ACC112 (cell line): Measurements from ENCODE around the gene HBG1.
"Not testable (repeated sequence)": the region's sequence is repeated elsewhere in the genome, so short reads cannot be mapped to it uniquely, and the experiment has no call there.

ENCODE experiments used
- H2AFZ ChIP-seq: fragments of 200-600 bp; sonication (generic); one replicate; pipeline ENCODE4 v1.6.0; 2017; ENCODE audit warnings: antibody characterized with exemption, low read length; ENCODE audit not compliant: unreplicated experiment
- H3K27ac ChIP-seq: fragments of 200-600 bp; sonication (generic); 2 replicates; pipeline ENCODE4 v1.5.1; 2014; ENCODE audit warnings: low read depth, mild to moderate bottlenecking, antibody characterized with exemption, low read length, moderate library complexity
- H3K27me3 ChIP-seq: fragments of 200-600 bp; sonication (generic); 2 replicates; pipeline ENCODE4 v1.6.1; 2014; ENCODE audit warnings: mild to moderate bottlenecking, antibody characterized with exemption, low read length, moderate library complexity, mixed read lengths; ENCODE audit not compliant: insufficient read depth
- H3K36me3 ChIP-seq: fragments of 200-600 bp; sonication (generic); 2 replicates; pipeline ENCODE4 v1.6.1; 2016; ENCODE audit warnings: mild to moderate bottlenecking, antibody characterized with exemption, low read length, moderate library complexity, mixed read lengths; ENCODE audit not compliant: insufficient read depth
- H3K4me1 ChIP-seq: fragments of 200-600 bp; sonication (generic); one replicate; pipeline ENCODE4 v1.6.1; 2016; ENCODE audit warnings: low read length, mixed read lengths; ENCODE audit not compliant: insufficient read depth, unreplicated experiment, control insufficient read depth
- H3K4me3 ChIP-seq: fragments of 200-600 bp; sonication (generic); 2 replicates; pipeline ENCODE4 v1.5.1; 2014; ENCODE audit warnings: mild to moderate bottlenecking, low read depth, low read length
- H3K79me2 ChIP-seq: fragments of 200-600 bp; sonication (generic); one replicate; pipeline ENCODE4 v1.6.0; 2016; ENCODE audit warnings: low read length; ENCODE audit not compliant: control insufficient read depth, unreplicated experiment, insufficient read depth

The HBG1 gene

DNA sequence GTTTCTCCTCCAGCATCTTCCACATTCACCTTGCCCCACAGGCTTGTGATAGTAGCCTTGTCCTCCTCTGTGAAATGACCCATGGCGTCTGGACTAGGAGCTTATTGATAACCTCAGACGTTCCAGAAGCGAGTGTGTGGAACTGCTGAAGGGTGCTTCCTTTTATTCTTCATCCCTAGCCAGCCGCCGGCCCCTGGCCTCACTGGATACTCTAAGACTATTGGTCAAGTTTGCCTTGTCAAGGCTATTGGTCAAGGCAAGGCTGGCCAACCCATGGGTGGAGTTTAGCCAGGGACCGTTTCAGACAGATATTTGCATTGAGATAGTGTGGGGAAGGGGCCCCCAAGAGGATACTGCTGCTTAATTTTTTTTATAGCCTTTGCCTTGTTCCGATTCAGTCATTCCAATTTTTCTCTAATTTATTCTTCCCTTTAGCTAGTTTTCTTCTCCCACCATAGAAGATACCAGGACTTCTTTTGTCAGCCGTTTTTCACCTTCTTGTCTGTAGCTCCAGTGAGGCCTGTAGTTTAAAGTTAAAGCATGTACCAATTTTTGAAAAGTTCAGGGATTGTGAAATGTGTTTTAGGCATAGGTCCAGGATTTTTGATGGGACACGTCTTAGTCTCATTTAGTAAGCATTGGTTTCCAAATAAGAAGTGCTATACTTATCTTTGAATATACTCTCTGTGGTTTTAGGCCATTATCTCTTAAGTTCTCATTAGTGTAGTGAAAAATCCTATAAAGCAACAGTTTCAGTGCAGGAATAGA, 5.2 kb upstream of the HBG1 start, which contains the start of gene HBG2:
Gene HBG2, minus strand, starts transcription at position 136 of the 768 bp plus-strand sequence. Its CDS starts 53 bp downstream, at position 83.
- H2AFZ ChIP-seq, H3K36me3 ChIP-seq, H3K27ac ChIP-seq, H3K79me2 ChIP-seq, H3K4me1 ChIP-seq, H3K4me3 ChIP-seq: not testable (repeated sequence)
- H3K27me3 ChIP-seq = peaks cover 15% of the 10 kb centered on the region

DNA sequence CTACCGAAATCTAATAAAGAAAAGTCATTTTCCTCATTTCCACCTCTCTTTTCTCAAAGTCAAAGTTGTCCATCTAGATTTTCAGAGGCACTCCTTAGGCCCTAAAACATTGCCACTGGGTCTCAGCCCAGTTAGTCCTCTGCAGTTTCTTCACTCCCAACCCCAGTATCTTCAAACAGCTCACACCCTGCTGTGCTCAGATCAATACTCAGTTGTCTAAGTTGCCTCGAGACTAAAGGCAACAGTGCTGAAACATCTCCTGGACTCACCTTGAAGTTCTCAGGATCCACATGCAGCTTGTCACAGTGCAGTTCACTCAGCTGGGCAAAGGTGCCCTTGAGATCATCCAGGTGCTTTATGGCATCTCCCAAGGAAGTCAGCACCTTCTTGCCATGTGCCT, 4.4 kb upstream of the HBG1 start:
- H3K27ac ChIP-seq, H3K36me3 ChIP-seq, H3K79me2 ChIP-seq, H3K4me3 ChIP-seq, H3K4me1 ChIP-seq, H2AFZ ChIP-seq: not testable (repeated sequence)
- H3K27me3 ChIP-seq = peaks cover 15% of the 10 kb centered on the region

DNA sequence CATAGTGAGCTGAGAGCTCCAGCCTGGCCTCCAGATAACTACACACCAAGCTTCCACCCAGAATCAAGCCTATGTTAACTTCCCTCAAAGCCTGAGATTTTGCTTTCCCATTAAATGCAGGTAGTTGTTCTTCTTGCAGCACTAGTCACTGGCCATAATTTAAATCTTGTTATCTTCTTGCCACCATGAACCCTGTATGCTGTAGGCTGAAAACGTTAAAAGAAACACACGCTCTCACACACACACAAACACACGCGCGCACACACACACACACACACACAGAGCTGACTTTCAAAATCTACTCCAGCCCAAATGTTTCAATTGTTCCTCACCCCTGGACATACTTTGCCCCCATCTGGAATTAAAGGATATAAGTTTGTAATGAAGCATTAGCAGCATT, 3.8 kb upstream of the HBG1 start:
- H3K4me1 ChIP-seq, H2AFZ ChIP-seq, H3K27ac ChIP-seq, H3K4me3 ChIP-seq, H3K79me2 ChIP-seq, H3K36me3 ChIP-seq: not testable (repeated sequence)
- peaks cover 15% of the 10 kb centered on the region for H3K27me3 ChIP-seq

DNA sequence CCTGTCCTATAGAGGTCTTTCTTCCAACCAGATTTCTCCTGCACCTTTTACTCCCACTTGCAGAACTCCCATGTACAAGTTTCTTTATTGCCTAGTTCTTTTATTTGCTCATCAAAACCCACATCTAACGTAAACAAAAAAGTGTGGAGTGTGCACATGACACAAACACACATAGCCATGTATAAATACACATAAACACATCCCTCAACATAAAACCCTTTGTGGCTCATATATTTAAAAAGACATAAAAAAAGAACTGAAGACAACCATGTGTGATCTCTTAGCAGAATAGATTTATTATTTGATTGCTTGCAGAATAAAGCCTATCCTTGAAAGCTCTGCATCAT, 3.2 kb upstream of the HBG1 start:
- Histone ChIP-seq H3K79me2 (no peaks in the 10 kb centered on the region), H3K27ac (no peak overlapping the region), H3K4me3 (no peak overlapping the region), H3K4me1 (no peaks in the 10 kb centered on the region), H3K27me3 (peaks cover 15% of the 10 kb centered on the region), H3K36me3 (no peaks in the 10 kb centered on the region), H2AFZ (no peak overlapping the region)

DNA sequence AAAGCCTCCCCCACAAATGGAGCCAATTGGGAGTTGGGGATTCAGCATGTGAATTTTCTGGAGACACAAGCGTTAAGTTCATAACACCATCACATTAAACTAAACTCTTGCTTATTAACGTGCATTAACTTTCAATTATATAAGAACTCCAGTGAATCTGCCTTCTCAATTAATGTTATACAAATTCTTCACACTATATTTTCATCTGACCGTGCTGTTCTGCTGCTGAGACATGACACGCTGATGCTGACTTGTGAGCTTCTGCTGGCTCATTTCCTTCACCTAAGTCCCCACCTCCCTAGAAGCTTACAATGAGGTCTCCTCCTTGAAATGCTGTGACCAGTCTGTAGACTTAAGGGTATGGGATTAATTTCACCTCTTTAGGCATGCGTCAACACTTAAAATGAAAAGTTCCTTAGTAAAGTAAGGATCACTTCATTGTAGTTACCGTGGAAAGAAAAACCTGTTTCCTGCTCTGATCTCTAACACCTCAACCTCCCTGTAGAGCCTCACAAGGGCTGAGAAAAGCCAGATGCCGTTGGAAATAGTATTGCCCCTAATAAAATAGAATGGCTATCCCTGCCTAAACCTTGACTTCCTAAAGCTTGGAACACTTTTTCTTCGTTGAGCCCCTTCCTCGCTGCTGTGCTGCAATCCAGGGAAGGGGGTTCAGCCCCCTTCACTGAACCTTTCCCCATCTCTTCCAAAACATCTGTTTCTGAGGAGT, 2.7 kb upstream of the HBG1 start:
- Histone ChIP-seq H3K27me3 (peaks cover 15% of the 10 kb centered on the region), H3K36me3 (no peaks in the 10 kb centered on the region), H3K4me3 (no peak overlapping the region), H3K79me2 (no peaks in the 10 kb centered on the region), H3K27ac (no peak overlapping the region), H3K4me1 (no peaks in the 10 kb centered on the region), H2AFZ (no peak overlapping the region)

DNA sequence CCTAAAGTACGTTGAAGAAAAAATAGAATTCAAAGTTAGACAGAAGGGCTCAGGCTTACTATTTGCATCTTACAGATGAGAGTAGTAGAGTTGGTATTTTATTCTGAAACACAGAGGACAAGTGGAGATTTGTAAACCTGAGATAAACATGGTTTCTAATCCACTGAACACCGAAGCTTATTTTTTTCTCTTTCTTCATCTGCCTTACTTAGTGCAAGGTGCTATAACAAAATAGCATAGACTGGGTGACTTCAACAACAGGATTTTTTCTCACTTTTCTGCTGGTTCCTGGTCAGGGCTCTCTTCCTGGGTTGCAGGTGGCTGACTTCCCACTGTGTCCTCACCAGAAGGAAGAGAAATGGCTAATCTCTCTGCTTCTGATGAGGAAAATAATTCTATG, 2.1 kb upstream of the HBG1 start:
- Histone ChIP-seq H3K27me3 (peaks cover 15% of the 10 kb centered on the region), H3K27ac (no peak overlapping the region), H3K79me2 (no peaks in the 10 kb centered on the region), H3K36me3 (no peaks in the 10 kb centered on the region), H3K4me3 (no peak overlapping the region), H3K4me1 (no peaks in the 10 kb centered on the region), H2AFZ (no peak overlapping the region)

DNA sequence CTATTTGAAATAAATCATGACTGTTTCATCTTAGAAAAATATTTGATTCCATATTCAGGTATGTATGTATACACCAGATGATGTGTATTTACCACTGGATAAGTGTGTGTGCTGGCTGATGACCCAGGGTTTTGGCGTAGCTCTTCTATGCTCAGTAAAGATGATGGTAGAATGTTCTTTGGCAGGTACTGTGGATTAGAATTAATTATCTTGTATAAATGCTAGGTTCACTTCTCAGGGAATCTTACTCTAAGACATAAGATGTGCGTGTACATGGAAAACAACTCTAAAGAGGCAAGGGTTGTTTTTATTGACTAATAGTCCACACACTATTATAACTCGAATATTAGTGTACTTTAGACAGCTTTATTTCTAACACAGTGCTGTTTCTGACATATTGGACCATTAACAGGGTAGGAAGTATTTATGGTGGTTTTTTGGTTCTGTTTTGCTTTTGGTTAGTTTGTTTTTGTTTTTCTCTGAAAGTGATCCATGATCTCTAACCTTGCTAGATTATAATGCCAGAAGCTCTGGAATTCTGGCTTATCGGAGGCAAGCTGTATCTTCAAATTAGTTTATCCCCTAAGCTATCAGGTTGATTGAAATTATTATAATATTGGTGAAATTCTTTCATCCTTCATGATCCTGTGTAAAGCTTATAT, 1.0 kb upstream of the HBG1 start:
- Histone ChIP-seq H2AFZ (no peak overlapping the region), H3K27ac (no peak overlapping the region), H3K79me2 (no peaks in the 10 kb centered on the region), H3K36me3 (no peaks in the 10 kb centered on the region), H3K27me3 (peaks cover 15% of the 10 kb centered on the region), H3K4me3 (no peak overlapping the region), H3K4me1 (no peaks in the 10 kb centered on the region)

DNA sequence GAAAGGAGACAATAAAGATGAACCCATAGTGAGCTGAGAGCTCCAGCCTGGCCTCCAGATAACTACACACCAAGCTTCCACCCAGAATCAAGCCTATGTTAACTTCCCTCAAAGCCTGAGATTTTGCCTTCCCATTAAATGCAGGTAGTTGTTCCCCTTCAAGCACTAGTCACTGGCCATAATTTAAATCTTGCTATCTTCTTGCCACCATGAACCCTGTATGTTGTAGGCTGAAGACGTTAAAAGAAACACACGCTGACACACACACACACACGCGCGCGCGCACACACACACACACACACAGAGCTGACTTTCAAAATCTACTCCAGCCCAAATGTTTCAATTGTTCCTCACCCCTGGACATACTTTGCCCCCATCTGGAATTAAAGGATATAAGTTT, 1.2 kb downstream of the HBG1 start:
- not testable (repeated sequence) for H3K4me3 ChIP-seq, H3K4me1 ChIP-seq, H2AFZ ChIP-seq, H3K27ac ChIP-seq, H3K79me2 ChIP-seq, H3K36me3 ChIP-seq
- H3K27me3 ChIP-seq = peaks cover 18% of the 10 kb centered on the region

DNA sequence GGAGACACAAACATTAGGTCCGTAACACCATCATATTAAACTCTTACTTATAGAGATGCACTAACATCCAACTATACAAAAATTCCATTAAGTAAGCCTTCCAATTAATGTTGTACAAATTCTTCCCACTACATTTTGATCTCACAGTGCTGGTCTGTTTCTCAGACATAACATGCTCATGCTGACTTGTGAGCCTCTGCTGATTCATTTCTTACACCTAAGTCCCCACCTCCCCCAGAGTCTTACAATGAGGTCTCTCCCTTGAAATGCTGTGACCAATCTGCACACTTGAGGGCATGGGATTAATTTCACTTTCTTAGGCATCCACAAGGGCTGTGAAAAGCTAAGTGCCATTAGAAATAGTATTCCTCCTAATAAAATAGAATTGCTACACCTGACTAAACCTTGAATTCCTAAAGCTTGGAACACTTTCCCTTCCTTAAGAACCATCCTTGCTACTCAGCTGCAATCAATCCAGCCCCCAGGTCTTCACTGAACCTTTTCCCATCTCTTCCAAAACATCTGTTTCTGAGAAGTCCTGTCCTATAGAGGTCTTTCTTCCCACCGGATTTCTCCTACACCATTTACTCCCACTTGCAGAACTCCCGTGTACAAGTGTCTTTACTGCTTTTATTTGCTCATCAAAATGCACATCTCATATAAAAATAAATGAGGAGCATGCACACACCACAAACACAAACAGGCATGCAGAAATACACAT, 2.0 kb downstream of the HBG1 start:
- Histone ChIP-seq H3K36me3 (no peaks in the 10 kb centered on the region), H3K27me3 (peaks cover 14% of the 10 kb centered on the region), H3K27ac (no peak overlapping the region), H2AFZ (no peak overlapping the region), H3K4me1 (no peaks in the 10 kb centered on the region), H3K4me3 (no peak overlapping the region), H3K79me2 (no peaks in the 10 kb centered on the region)

DNA sequence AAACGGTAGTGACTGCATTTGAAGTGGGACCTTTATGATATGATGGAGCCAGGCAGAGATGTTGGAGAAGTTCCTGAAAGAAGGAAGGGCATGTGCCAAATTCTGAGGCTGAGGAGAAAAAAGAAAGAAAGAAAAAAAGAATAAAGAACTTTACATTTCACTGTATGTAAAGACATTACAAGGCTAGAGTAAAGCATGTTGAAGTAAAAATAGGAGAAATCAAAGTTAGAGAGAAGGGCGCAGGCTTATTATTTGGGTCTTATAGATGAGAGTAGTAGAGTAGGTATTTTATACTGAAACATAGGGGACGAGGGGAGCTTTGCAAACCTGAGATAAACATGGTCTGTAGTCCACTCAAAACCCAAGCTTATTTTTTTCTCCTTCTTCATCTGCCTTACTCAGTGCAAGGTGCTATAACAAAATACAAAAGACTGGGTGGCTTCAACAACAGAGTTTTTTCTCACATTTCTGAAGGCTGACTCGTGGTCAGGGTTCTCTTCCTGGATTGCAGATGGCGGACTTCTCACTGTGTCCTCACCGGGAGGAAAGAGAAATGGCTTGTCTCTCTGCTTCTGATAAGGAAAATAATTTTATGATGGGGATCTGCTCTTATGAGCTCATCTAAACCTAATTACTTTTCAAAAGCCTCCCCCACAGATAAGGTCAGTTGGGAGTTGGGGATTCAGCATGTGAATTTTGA, 2.7 kb downstream of the HBG1 start:
- Histone ChIP-seq H3K27ac (no peak overlapping the region), H3K27me3 (peaks cover 10% of the 10 kb centered on the region), H3K4me1 (no peaks in the 10 kb centered on the region), H3K4me3 (no peak overlapping the region), H3K36me3 (no peaks in the 10 kb centered on the region), H3K79me2 (no peaks in the 10 kb centered on the region), H2AFZ (no peak overlapping the region)
